Cortex of kidney (tissue), 1 donor: Measurements from ENCODE around the gene TMEM87B.
"Not testable (repeated sequence)": the region's sequence is repeated elsewhere in the genome, so short reads cannot be mapped to it uniquely, and the experiment has no call there.

Source experiments
- DNase-seq: peaks from one replicate; lab custom pipeline; 2025; lab: John Stamatoyannopoulos, UW

Gene TMEM87B

DNA sequence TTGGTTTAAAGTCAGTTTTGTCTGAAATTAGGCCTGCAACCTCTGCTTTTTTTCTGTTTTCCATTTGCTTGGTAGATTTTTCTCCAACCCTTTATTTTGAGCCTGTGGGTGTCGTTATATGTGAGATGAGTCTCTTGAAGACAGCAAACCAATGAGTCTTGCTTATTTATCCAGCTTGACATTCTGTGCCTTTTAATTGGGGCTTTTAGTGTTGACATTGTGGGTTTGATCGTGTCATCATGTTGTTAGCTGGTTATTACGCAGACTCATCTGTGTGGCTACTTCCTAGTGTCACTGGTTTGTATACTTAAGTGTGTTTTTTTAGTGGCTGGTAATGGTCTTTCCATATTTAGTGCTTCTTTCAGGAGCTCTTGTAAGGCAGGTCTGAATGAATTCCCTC, 18.8 kb downstream of the TMEM87B start:
- DNase-seq: no peak

DNA sequence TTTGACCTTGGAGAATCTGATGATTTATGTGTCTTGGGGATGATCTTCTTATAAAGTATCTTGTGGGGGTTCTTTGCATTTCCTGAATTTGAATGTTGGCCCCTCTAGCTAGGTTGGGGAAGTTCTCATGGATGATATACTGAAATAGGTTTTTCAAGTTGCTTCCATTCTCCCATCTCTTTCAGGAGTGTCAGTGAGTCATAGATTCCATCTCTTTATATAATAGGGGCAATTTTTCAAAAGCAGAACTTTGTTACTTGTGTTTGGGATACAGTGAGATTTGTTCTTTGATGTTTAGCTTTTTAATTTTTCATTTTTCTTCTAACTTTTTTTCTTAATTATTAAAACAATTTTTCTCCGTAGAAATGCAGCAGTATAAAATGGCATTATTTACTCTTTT, 19.4 kb downstream of the TMEM87B start:
- DNase-seq: no peak

DNA sequence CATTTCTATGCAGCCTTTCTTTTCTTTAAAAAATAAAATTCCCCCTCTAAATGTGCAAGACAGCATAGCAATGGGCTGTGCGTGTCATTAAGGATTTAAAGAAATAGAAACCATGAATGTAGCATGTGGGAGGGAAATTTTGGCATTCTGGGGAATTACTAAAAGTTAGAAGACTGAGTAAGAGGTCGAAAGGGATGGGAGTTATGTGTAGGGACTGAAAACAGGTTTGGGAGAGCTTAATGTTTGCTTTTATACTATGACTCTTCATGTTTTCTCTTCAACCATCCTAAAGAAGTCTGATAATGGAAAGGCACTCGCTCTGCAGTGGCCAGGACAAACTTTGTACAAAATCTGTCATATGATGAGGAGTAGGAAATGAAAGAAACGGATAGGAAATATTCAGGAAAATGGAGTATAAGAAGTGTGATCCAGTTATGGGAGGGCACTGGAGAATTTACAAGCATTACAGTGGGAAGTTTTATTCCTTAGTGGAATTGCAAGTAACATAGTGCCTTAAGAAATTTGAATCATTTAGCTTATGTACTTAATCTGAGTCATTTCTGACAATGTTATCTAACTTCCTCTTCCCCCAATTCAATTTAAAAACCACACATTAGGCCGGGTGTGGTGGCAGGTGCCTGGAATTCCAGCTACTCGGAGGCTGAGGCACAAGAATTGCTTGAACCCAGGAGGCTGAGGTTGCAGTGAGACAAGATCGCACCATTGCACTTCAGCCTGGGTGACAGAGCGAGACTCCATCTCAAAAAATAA, 20.6 kb downstream of the TMEM87B start:
- DNase-seq: no peak

DNA sequence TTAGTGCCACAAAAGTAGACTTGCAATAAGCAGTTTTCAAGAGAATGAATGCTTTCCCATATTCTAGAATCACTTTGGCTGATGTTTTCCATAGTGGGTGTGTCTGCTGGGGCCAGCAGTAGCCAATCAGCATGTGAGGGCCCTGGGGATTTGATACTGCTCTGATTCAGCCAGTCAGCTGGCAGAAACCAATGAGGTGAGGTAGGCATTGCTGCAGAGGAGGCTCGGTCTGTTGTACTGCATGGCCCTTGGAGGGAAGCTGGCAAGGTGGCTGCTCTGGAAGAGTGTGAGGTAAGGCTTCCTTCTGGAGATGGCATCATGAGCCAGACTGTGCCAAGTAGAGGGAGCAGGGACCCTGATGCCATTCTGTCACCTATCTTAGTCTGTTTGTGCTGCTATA, 22.7 kb downstream of the TMEM87B start:
- DNase-seq: no peak

DNA sequence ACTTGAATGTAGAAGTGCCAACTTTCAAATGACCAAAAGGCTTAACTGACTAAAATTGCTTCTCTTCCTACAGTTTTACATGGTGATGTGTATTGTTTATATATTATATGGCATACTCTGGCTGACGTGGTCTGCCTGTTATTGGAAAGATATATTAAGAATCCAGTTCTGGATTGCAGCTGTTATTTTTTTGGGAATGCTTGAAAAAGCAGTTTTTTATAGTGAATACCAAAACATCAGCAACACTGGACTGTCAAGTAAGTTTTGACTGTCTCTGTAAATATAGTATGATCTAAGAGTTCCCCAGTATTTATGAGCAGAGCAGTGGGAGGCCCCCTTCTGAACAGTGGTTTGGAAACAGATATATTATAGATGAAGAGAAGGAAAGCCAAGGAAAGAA, 26.2 kb downstream of the TMEM87B start:
- DNase-seq: no peak

DNA sequence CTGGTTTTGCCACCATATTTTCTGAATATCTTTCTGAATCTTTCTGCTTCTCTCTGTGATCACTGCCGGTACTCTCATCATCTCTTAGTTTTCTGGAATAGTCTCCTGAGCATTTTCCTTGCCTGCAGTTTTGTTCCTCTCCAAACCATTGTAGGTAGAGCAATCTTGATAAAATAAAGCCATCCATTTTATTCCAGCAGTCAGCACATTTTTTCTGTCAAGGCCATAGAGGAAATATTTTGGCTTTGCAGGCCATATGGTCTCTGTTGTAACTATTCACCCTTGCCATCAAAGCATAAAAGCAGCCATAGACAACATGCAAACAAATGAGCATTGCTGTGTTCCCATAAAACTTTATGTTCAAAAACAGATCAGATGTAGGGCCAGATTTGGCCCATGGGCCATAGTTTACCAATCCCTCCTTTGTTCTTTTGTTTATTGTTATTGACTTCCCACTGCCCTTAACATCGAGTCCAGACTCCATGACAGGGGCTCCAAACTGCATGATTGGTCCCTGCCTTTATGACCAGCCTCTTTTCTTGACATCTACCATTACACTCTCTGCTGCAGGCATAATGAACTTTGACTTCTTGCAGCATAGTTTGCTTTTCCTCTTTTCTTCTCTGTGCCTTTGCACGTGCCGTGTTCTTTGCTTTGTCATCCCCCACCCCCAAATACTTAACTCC, 29.8 kb downstream of the TMEM87B start:
- no peak for DNase-seq

DNA sequence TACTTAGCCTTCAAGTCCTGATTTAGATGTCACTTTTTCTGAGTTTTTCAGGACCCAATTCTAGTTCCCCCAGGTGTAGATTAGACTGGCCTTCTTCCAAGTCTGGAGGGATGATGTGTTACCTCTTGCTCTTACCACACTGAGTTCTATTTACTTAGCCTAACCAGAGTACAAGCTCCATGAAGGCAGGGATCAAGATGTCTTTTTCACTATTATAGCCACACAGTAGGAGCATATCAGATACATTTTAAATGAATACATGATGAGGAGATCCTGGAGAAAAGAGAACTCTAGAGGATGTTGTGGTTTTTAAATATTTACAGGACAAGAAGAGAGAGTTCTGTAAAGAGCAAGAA, 30.3 kb downstream of the TMEM87B start:
- DNase-seq: no peak

DNA sequence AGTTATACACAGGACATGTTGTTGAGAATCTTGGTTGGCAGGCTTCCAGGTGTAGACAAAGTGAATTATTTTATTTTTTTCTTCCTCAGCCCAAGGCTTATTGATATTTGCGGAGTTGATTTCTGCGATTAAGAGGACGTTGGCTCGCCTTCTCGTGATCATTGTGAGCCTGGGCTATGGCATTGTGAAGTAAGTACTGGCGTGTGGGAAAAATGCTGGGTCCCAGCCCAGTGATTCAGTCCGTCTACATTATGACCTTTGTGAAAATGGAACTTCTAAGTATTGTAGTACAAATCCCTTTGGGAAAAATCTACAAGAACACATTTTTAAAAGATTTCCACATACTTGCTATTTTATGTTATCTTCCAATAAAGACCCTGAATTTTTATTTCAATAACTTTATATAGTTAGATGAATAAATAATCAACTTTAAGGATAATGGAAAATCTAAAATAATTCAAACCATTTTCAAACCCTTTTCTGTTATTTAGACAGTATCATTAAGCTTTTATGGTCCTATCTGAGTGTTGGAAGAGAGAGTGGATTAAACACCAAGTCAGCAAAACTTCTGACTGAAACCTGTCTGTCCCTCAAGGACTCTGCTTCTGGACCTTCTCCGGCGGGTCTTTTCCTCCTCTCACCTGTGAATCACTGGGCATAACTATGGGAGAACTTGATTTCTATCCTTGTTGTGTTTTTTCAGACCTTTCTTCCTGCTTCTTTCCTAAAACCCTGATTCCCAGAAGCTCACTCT, 31.0 kb downstream of the TMEM87B start:
- DNase-seq: no peak

DNA sequence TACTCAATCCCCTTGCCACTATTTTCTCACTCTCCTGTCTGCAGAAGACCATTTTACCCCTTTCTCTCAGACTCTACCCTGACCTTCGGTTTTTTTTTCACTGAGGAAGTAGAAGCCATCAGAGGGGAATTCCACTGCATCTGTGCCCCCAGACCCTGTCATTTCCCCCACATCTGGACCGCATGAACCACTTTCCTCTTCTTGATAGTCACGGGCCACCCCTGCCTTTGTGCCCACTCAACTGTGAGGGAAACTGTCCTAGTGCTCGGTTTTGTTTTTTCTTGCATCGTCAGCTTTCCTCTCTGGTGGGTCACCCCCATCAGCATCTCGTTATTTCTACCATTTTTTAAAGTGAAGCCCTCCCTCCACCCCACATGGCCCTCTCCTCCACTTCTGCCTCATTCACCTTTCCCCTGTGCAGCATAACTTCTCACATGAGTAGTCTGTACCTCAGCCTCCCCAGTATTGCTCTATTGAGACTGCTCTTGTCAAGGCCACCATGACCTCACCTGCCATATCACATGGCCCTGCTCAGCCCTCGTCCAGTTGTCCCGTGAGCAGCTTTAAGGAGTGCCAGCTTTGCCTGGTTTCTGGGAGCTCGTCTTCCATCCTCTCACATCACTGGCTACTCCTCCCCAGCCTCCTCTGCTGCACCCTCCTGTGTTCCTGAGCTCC, 32.4 kb downstream of the TMEM87B start:
- no peak for DNase-seq

DNA sequence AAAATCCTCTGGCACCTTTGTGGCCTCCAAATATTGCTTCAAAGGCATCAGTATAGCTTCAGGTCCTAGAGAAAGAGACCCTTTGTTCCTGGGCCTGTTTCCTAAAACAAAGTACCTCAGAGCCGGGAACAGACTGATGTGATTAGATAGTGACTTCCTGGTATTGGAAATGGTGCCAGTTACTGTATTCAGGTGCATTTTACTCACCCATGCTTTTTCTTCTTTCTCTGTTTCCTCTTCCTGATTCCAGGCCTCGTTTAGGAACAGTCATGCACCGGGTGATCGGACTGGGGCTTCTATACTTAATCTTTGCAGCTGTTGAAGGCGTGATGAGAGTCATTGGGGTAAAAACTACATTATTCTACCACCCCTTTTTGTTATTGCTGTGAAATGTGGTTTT, 34.3 kb downstream of the TMEM87B start:
- DNase-seq: no peak

DNA sequence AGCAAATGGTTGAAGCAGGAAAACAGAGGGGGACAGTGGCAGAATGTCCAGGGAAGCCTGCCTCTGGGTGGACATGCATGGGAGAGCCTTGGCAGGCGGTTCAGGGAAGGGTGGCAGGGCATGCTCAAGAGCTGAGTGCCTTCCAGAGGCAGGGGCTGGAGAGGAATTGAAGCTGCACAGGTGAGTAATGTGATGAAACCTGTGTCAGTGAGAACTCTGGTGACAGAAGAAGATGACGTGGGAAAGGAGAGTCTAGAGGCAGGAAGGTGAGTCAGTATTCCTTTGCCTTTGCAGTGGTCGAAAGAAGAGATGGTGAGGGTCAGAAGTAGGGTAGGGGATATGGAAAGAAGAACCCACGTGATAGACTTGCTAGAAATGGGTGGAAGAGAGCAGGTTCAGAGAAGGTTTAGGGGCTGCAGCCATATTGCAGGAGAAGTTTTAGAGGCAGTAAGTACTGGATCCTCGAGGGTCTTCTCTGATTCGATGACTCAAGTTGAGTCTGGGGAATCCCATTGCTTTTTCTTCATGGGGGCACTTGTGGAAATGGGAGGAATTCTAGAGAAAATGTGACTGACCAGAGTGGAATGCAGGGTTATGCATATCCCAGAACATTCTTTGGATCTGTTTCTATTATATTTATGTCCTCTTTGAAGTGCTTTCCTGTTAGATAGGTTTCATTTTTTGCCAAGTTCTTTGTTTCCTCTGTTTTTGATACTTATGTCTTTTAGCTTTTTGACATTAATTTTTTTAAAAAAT, 37.4 kb downstream of the TMEM87B start:
- no peak for DNase-seq

DNA sequence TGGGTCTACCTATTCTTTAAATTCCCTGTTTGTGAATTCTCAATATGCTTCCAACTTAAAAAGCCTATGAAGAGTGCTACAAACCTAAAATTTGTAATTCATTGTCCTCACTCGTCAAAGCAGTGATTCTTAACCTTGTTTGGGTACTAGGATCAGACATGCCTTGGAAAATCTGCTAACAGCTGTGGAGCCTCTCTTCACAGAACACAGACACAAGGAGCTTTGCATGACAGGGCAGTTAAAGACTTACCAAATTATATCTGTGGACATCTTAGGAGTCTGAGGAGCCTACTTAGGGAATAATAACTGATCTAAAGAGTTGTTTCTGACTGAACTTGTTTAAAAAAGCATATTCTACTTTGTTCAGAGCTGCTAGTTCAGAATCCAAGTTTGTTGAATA, 38.1 kb downstream of the TMEM87B start:
- DNase-seq: no peak

DNA sequence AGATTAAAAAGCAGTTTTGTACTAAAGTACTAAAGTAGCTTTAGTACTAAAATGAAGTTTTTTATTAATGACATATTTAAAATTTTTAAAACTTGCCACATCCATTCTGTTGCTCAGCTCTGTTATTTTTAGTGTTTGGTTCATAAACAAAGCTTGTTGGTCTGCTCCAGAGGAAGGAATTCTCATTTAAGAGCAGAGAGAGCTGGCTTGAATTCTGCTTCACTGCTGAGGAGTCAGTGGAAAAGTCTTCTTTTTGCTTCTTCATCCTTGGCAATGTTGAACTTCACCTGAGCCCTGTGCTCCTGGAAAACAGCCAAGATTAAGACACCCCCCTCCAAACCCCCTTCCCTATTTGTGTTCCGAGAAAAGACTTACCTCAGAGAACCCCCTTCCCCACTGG, 40.6 kb downstream of the TMEM87B start:
- no peak for DNase-seq

DNA sequence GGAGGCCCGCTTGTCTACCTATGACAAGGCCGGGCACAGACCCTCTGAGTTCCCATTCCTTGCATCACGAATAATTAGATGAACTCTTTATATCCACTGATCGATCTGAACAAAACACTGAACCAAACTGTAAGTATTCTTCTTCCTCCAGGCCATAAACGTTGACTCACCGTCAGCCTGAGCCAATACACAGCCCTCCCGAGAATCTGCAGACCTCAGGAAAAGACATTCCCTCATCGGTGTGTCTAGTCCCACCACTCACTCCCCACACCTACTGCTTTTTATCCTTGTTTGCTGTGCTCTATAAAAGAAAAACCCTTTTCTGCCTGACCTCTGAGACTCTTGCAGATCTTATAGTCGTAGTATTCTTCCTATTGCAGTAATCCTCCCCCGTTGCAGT, 41.0 kb downstream of the TMEM87B start:
- DNase-seq: no peak

DNA sequence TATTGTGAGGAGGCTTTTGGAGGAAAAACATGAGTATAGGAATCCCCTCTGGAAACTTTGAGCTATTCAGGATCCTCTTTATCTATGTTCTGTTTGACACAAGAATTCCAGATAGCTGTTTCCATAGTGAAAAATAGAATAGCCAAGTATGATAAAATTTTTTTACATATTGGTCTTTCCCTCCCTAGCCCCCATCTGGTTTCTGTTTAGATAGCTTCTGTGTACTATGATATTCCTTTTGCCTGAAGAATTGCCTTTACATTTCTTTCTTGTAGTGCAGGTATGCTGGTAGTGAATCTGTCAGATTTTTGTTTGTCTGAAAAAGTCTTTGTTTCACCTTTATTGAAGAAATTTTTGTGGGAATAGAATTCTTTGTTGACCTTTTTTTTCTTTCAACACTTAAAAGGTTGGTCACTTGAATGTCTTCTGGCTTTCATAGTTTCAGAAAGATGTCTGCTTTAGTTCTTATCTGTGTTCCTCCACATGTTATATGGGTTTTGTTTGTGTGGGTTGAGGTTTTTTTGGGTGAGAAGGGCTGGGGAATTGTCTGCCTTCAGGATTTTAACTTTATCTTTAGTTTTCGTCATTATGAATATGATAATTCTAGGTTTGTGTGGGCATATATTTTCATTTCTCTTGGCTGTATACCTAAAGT, 53.2 kb downstream of the TMEM87B start:
- DNase-seq: no peak

DNA sequence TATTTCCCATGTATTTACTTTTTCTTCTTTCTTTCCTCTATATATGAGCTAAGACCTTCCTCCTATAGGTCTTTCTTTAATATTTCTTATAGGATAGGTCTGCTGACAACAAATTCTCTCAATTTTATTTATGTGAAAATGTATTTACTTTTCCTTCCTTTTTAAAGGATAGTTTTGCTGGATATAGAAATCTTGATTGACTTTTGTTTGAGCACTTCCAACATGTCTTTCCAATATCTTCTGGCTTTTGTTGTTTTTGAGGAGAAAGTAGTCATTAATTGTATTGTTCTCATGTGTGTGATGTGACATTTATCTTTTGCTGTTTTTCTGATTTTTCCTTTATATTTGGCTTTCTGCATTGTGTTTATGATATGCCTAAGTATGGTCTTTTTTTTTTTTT, 54.2 kb downstream of the TMEM87B start:
- DNase-seq: no peak

DNA sequence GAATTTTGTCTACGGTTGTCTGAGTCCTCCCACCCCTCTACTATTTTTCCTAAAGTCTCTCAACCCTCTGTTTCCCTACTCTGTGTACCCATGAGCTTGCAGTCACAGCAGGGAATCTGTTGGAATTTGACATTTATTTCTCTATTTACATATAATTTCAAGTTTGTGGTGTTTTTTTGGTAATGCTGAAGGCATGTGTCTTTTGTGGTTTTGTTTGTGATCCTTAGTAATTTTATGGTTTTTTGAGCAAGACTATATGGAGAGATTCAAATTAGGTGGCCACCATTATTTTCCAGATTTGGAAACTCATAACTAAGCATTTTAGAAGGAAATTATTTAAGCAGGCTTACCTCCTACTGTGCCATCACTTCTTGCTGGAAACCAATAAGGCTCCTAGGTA, 55.9 kb downstream of the TMEM87B start:
- no peak for DNase-seq

DNA sequence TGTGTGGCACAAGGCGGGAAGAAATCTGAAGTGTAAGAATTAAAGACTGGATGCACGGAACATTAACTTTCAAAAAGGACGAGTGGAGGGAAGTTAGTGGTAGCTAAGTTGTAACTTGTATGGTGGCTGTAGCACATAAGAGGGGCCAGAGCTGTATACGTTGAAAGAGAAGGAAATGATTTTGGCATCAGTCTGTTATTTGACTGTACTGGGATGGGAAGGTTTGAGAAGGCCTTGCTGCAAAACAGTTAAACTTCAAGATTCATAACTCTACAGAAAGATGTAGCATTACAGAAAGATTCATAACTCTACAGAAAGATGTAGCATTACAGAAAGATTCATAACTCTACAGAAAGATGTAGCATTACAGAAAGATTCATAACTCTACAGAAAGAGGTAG, 58.3 kb downstream of the TMEM87B start:
- DNase-seq: not testable (repeated sequence)

DNA sequence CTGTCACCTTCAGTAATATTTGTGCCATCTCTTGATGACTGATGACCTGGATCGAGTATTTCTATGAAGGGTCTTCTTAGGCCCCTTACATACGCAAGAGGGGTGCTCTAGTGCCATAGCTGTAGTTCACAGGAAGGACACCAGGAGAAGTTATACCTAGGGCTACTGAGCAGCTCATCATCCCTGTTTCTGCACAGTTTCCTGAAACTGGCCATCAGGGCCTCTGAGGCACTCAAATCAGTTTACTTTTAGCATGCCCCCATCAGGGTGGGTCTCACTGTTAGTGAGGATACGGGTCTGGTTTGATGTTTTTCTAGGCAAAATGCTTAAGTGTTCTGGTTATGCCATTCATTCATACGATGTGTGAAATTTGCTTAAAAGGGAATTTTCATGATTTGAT, 63.1 kb downstream of the TMEM87B start:
- no peak for DNase-seq

DNA sequence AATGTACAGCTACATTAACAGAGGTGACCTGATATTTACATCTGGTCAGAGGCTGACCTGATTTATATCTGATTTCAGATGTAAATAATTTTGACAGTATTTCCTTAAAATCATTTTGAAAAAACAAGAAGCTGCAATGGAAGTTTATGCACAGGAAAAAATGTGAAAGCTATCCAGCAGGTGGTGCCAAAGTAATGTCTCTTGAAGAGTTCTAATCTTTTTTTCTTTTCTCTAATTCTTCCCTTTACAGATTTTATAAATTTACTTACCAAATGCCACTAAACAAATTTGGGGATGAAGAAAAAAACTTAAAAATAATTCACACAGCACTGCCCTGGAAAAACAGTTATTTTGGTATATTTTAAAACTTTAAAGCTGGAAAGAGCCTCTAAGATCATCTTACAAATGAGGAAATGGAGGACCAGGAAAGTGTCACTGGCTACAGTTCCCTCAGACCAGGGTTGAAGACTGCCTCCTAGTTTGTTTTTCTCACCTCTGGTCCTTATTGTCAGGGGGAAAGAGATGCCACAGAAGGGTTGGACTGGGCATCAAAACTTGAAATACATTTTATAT, 66.7 kb downstream of the TMEM87B start:
- no peak for DNase-seq

DNA sequence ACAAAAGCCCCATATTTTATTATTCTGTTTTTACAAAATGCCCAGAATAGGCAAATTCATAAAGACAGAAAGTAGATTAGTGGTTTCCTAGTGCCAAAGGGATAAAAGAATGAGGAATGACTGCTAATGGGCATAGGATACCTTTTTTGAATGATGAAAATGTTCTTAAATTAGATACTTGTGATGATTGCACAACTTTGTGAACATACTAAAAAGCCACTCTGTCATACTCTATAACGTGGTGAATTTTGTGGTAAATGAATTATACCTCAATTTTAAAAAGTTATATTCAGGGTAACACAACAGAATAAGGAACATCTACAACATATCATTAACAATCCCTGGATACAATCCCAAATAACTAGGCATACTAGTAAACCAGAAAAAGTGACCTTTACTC, 74.0 kb downstream of the TMEM87B start:
- DNase-seq: no peak
